Activated naive CD4-positive, alpha-beta T cell treated with anti-CD3 and anti-CD28 coated beads, Interleukin-2, amount 50 U/mL, for 72 hours (primary cell): Measurements from ENCODE around the gene PLD3. TPM values are rescaled to one million over a fixed set of nuclear protein-coding genes. Genes with fewer than 3 reads are reported as not detected.
A peak's percentile ranks its signal among the peaks of the same experiment; 100 is the strongest.
"Not testable (repeated sequence)": the region's sequence is repeated elsewhere in the genome, so short reads cannot be mapped to it uniquely, and the experiment has no call there.

Experiments used
- ATAC-seq, 2 donors: fragments of 150-1000 bp; cut with Tn5 transposase; 2 replicates each; pipeline ENCODE4 v1.10.0; 2021; ENCODE audit warnings: mild to moderate bottlenecking in 2 of 2, moderate library complexity in 2 of 2
- DNase-seq, 2 donors: peaks; one replicate each; pipeline ENCODE4 v3.0.0; 2021 to 2022; ENCODE audit warnings: low spot score in 2 of 2
- H3K27ac Mint-ChIP-seq, 2 donors: one replicate each; pipeline ENCODE4 v1.8.0; 2022; ENCODE audit warnings: mild to moderate bottlenecking in 2 of 2, mixed read lengths in 2 of 2
- H3K36me3 Mint-ChIP-seq, 2 donors: one replicate each; pipeline ENCODE4 v1.8.0; 2022; ENCODE audit warnings: mixed read lengths in 2 of 2
- H3K9me3 Mint-ChIP-seq, 2 donors: one replicate each; pipeline ENCODE4 v1.8.0; 2022; ENCODE audit warnings: mixed read lengths in 2 of 2
- total RNA-seq, 2 donors: library from RNA; stranded (reverse); gene quantifications; one replicate each; pipeline ENCODE4 v1.2.3, GENCODE V29; 2022

The PLD3 gene
- total RNA-seq, 2 donors from 2014 or later, result 79.9 to 85.4 TPM

- Mint-ChIP-seq H3K9me3 (no peaks in the 10 kb centered on the region), H3K27ac (peak overlapping the region in 1 of 2 donors; percentile 45), H3K36me3 (no peaks in the 10 kb centered on the region)
- DNase-seq (no peak), ATAC-seq (no peak)
Observed at GRCh38 chr19:40392123-40392522, 43.6 kb downstream of the PLD3 start.

- Mint-ChIP-seq H3K27ac (peak overlapping the region in 1 of 2 donors; percentile 45), H3K9me3 (no peaks in the 10 kb centered on the region), H3K36me3 (no peaks in the 10 kb centered on the region)
- DNase-seq (no peak), ATAC-seq (no peak)
Observed at GRCh38 chr19:40392894-40393517, 44.5 kb downstream of the PLD3 start.

GRCh38 chr19:40393894-40394815, 45.7 kb downstream of the PLD3 start:
- no peak for DNase-seq
- Mint-ChIP-seq H3K27ac (no peak overlapping the region), H3K9me3 (no peaks in the 10 kb centered on the region), H3K36me3 (no peaks in the 10 kb centered on the region)
- ATAC-seq, result no peak

GRCh38 chr19:40394816-40395210, 46.3 kb downstream of the PLD3 start:
- Mint-ChIP-seq H3K27ac (no peak overlapping the region), H3K9me3 (no peaks in the 10 kb centered on the region), H3K36me3 (no peaks in the 10 kb centered on the region)
- no peak for DNase-seq
- ATAC-seq, result no peak

- ATAC-seq, result no peak
- no peaks in the 10 kb centered on the region for H3K36me3 Mint-ChIP-seq
- no peaks in the 10 kb centered on the region for H3K9me3 Mint-ChIP-seq
- no peak overlapping the region for H3K27ac Mint-ChIP-seq
- DNase-seq, result no peak
Observed at GRCh38 chr19:40395956-40396355, 47.5 kb downstream of the PLD3 start.

- H3K9me3 Mint-ChIP-seq, result no peaks in the 10 kb centered on the region
- no peak overlapping the region for H3K27ac Mint-ChIP-seq
- H3K36me3 Mint-ChIP-seq, result no peaks in the 10 kb centered on the region
- ATAC-seq (no peak), DNase-seq (no peak)
Observed at GRCh38 chr19:40396886-40397567, 48.5 kb downstream of the PLD3 start.

- no peak for DNase-seq
- ATAC-seq, result no peak
- Mint-ChIP-seq H3K9me3 (no peaks in the 10 kb centered on the region), H3K27ac (no peak overlapping the region), H3K36me3 (no peaks in the 10 kb centered on the region)
Observed at GRCh38 chr19:40397568-40397906, 49.0 kb downstream of the PLD3 start.

- no peak overlapping the region for H3K27ac Mint-ChIP-seq
- H3K9me3 Mint-ChIP-seq, result no peaks in the 10 kb centered on the region
- H3K36me3 Mint-ChIP-seq, result no peaks in the 10 kb centered on the region
- DNase-seq, result peak in 1 of 2 donors; percentile 53
- peak; percentile 30 to 74 for ATAC-seq
Observed at GRCh38 chr19:40398417-40399131, 50.1 kb downstream of the PLD3 start.

- ATAC-seq (no peak), DNase-seq (no peak)
- no peaks in the 10 kb centered on the region for H3K9me3 Mint-ChIP-seq
- no peaks in the 10 kb centered on the region for H3K36me3 Mint-ChIP-seq
- H3K27ac Mint-ChIP-seq, result no peak overlapping the region
Observed at GRCh38 chr19:40400559-40400958, 52.1 kb downstream of the PLD3 start.

GRCh38 chr19:40403262-40403984, 54.9 kb downstream of the PLD3 start:
- H3K36me3 Mint-ChIP-seq, result no peaks in the 10 kb centered on the region
- peak; percentile 76 to 90 for ATAC-seq
- DNase-seq, result peak; percentile 86 to 87
- H3K27ac Mint-ChIP-seq, result peak overlapping the region in 1 of 2 donors; percentile 70
- no peaks in the 10 kb centered on the region for H3K9me3 Mint-ChIP-seq

GRCh38 chr19:40407714-40408597, 59.5 kb downstream of the PLD3 start:
- Mint-ChIP-seq H3K9me3 (no peaks in the 10 kb centered on the region), H3K27ac (no peak overlapping the region), H3K36me3 (no peaks in the 10 kb centered on the region)
- DNase-seq (no peak), ATAC-seq (no peak)

GRCh38 chr19:40408598-40408925, 60.1 kb downstream of the PLD3 start:
- not testable (repeated sequence) for ATAC-seq, DNase-seq, H3K9me3 Mint-ChIP-seq, H3K36me3 Mint-ChIP-seq, H3K27ac Mint-ChIP-seq

- H3K27ac Mint-ChIP-seq, result no peak overlapping the region
- H3K9me3 Mint-ChIP-seq, result no peaks in the 10 kb centered on the region
- ATAC-seq, result no peak
- no peaks in the 10 kb centered on the region for H3K36me3 Mint-ChIP-seq
- DNase-seq, result no peak
Observed at GRCh38 chr19:40410030-40410389, 61.5 kb downstream of the PLD3 start.

GRCh38 chr19:40411125-40411842, 62.8 kb downstream of the PLD3 start:
- ATAC-seq (no peak), DNase-seq (no peak)
- Mint-ChIP-seq H3K36me3 (no peaks in the 10 kb centered on the region), H3K27ac (peak overlapping the region in 1 of 2 donors; percentile 25), H3K9me3 (no peaks in the 10 kb centered on the region)

GRCh38 chr19:40411958-40412499, 63.5 kb downstream of the PLD3 start:
- DNase-seq (no peak), ATAC-seq (no peak)
- H3K36me3 Mint-ChIP-seq, result no peaks in the 10 kb centered on the region
- H3K27ac Mint-ChIP-seq, result peak overlapping the region in 1 of 2 donors; percentile 25
- no peaks in the 10 kb centered on the region for H3K9me3 Mint-ChIP-seq
